Loucy (cell line): ENCODE data around the gene S100A11.

Experiments
- H2AFZ ChIP-seq: fragments of 200-600 bp; sonication (generic); 2 replicates; pipeline ENCODE4 v1.6.0; 2016; ENCODE audit warnings: antibody characterized with exemption, mild to moderate bottlenecking, low read length, moderate library complexity
- H3F3A ChIP-seq: fragments of 200-600 bp; 2 replicates; pipeline ENCODE4 v1.6.0; 2016; ENCODE audit warnings: antibody characterized with exemption, low read depth, mild to moderate bottlenecking
- H3K27me3 ChIP-seq: fragments of 200-600 bp; sonication (generic); 2 replicates; pipeline ENCODE4 v1.6.1; 2014; ENCODE audit warnings: low read length, mild to moderate bottlenecking; ENCODE audit not compliant: insufficient read depth, poor library complexity, severe bottlenecking
- H3K36me3 ChIP-seq: fragments of 200-600 bp; sonication (generic); 2 replicates; pipeline ENCODE4 v1.6.1; 2016; ENCODE audit warnings: low read length; ENCODE audit not compliant: insufficient read depth
- H3K4me1 ChIP-seq: fragments of 200-600 bp; sonication (generic); 2 replicates; pipeline ENCODE4 v1.5.1; 2014; ENCODE audit warnings: low read length, mild to moderate bottlenecking; ENCODE audit not compliant: insufficient read depth, poor library complexity, severe bottlenecking
- H3K4me2 ChIP-seq: fragments of 200-600 bp; sonication (generic); 2 replicates; pipeline ENCODE4 v1.6.0; 2014; ENCODE audit warnings: antibody characterized with exemption, low read length, low read depth, mild to moderate bottlenecking; ENCODE audit not compliant: poor library complexity, severe bottlenecking
- H3K4me3 ChIP-seq: fragments of 200-600 bp; sonication (generic); 2 replicates; pipeline ENCODE4 v1.5.1; 2014; ENCODE audit warnings: low read length, mild to moderate bottlenecking, mixed read lengths; ENCODE audit not compliant: poor library complexity, severe bottlenecking
- H3K79me2 ChIP-seq: fragments of 200-600 bp; sonication (generic); 2 replicates; pipeline ENCODE4 v1.6.1; 2014; ENCODE audit warnings: low read length; ENCODE audit not compliant: insufficient read depth
- H3K9ac ChIP-seq: fragments of 200-600 bp; sonication (generic); 2 replicates; pipeline ENCODE4 v1.6.0; 2014; ENCODE audit warnings: mild to moderate bottlenecking, low read depth, low read length, moderate library complexity; ENCODE audit not compliant: poor library complexity, severe bottlenecking
- H3K9me2 ChIP-seq: fragments of 200-600 bp; sonication (generic); replicated peaks from 2 replicates; pipeline ENCODE4 v1.6.1; 2016; ENCODE audit warnings: low read depth, low read length, mixed read lengths
- H3K9me3 ChIP-seq: fragments of 200-600 bp; sonication (generic); 2 replicates; pipeline ENCODE4 v1.6.1; 2014; ENCODE audit warnings: mild to moderate bottlenecking, antibody characterized with exemption, low read length, low read depth; ENCODE audit not compliant: insufficient read depth
- H4K20me1 ChIP-seq: fragments of 200-600 bp; sonication (generic); 2 replicates; pipeline ENCODE4 v1.6.0; 2014; ENCODE audit warnings: antibody characterized with exemption, low read length, mild to moderate bottlenecking; ENCODE audit not compliant: insufficient read depth, poor library complexity, severe bottlenecking
- EZH2phosphoT487 ChIP-seq: fragments of 200-600 bp; IDR thresholded peaks from 2 replicates; pipeline ENCODE4 v1.6.1; 2018; ENCODE audit warnings: antibody characterized with exemption, mild to moderate bottlenecking, moderate library complexity, borderline replicate concordance
- TF ChIP-seq, protein P1 (sequence below): fragments of 200-600 bp; sonication (generic); conservative IDR thresholded peaks from 2 replicates; pipeline ENCODE4 v1.5.1; 2014; ENCODE audit warnings: mild to moderate bottlenecking, antibody characterized with exemption, low read length

The S100A11 gene

GRCh38 chr1:152053375-152053774, 16.6 kb upstream of the S100A11 start:
- no peak overlapping the region for H3K4me2 ChIP-seq

DNA sequence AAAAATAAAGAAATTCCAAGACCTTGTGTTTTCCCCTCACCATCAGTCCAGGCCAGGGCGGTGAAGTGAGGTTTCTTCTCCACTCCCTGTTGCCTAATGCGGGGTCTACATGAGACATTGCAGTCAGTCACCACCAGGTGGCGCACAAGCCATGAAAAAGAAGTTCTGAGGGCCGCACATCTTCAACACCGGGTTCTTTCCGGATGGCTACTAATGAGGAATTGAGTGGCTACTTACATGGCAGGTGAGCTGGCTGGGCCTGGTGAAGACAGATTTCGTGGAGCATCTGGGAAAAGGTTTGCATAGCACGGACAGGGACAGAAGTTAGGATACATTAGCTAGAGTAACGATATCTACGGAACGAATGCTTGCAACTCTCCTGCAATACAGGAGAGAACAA, 15.8 kb upstream of the S100A11 start:
- peaks cover 39% of the 10 kb centered on the region for H3K4me1 ChIP-seq
- H3K9me2 ChIP-seq = no peaks in the 10 kb centered on the region
- no peaks in the 10 kb centered on the region for H4K20me1 ChIP-seq
- TF ChIP-seq EZH2phosphoT487 = no peak
- TF ChIP-seq, protein P1, sequence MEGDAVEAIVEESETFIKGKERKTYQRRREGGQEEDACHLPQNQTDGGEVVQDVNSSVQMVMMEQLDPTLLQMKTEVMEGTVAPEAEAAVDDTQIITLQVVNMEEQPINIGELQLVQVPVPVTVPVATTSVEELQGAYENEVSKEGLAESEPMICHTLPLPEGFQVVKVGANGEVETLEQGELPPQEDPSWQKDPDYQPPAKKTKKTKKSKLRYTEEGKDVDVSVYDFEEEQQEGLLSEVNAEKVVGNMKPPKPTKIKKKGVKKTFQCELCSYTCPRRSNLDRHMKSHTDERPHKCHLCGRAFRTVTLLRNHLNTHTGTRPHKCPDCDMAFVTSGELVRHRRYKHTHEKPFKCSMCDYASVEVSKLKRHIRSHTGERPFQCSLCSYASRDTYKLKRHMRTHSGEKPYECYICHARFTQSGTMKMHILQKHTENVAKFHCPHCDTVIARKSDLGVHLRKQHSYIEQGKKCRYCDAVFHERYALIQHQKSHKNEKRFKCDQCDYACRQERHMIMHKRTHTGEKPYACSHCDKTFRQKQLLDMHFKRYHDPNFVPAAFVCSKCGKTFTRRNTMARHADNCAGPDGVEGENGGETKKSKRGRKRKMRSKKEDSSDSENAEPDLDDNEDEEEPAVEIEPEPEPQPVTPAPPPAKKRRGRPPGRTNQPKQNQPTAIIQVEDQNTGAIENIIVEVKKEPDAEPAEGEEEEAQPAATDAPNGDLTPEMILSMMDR = peak; percentile 94
- H3K79me2 ChIP-seq = no peaks in the 10 kb centered on the region
- H3F3A ChIP-seq = peaks cover 6% of the 10 kb centered on the region; the same call in 1 of the 2 replicates
- H3K9ac ChIP-seq = no peak overlapping the region
- H3K9me3 ChIP-seq = no peaks in the 10 kb centered on the region
- H3K4me2 ChIP-seq = no peak overlapping the region
- no peaks in the 10 kb centered on the region for H3K27me3 ChIP-seq
- 0 out of 2 replicates have a peak overlapping the region, but pooled peaks have one; percentile 7 for H2AFZ ChIP-seq
- H3K4me3 ChIP-seq = no peak overlapping the region
- H3K36me3 ChIP-seq = no peaks in the 10 kb centered on the region

More at GRCh38 chr1:152053375-152053774, 16.6 kb upstream of the S100A11 start:
- Histone ChIP-seq H3K79me2 (no peaks in the 10 kb centered on the region), H3K27me3 (no peaks in the 10 kb centered on the region), H4K20me1 (no peaks in the 10 kb centered on the region), H3K9me2 (no peaks in the 10 kb centered on the region), H3F3A (0 out of 2 replicates have a peak, but pooled peaks cover 4% of the 10 kb centered on the region), H3K36me3 (no peaks in the 10 kb centered on the region), H3K4me3 (no peak overlapping the region), H3K4me1 (peaks cover 35% of the 10 kb centered on the region), H2AFZ (no peak overlapping the region), H3K9ac (no peak overlapping the region), H3K9me3 (no peaks in the 10 kb centered on the region)
- TF ChIP-seq, protein P1 = no peak
- TF ChIP-seq EZH2phosphoT487 = no peak

- H3K27me3 ChIP-seq = no peaks in the 10 kb centered on the region
- H3F3A ChIP-seq = peaks cover 14% of the 10 kb centered on the region; the same call in 1 of the 2 replicates
- peak overlapping the region; percentile 37 for H3K4me2 ChIP-seq
- no peak for TF ChIP-seq EZH2phosphoT487
- TF ChIP-seq, protein P1 = peak; percentile 51
- H3K4me3 ChIP-seq = no peak overlapping the region
- H3K9me3 ChIP-seq = no peaks in the 10 kb centered on the region
- H3K36me3 ChIP-seq = no peaks in the 10 kb centered on the region
- peak overlapping the region; percentile 82 for H2AFZ ChIP-seq
- H3K9ac ChIP-seq = peak overlapping the region; percentile 53
- H3K4me1 ChIP-seq = peaks cover 54% of the 10 kb centered on the region
- no peaks in the 10 kb centered on the region for H3K9me2 ChIP-seq
- no peaks in the 10 kb centered on the region for H3K79me2 ChIP-seq
- no peaks in the 10 kb centered on the region for H4K20me1 ChIP-seq
Measured at GRCh38 chr1:152050886-152051675, 14.3 kb upstream of the S100A11 start.
